Measurements from ENCODE around the gene MPEG1. TPM values are rescaled to one million over a fixed set of nuclear protein-coding genes. Genes with fewer than 3 reads are reported as not detected.

MPEG1 gene
- total and polyA plus RNA-seq, 2 of the 13 experiments (the other 11 are each of a cell fraction or from before 2014, with no cell fraction given): not detected

DNA sequence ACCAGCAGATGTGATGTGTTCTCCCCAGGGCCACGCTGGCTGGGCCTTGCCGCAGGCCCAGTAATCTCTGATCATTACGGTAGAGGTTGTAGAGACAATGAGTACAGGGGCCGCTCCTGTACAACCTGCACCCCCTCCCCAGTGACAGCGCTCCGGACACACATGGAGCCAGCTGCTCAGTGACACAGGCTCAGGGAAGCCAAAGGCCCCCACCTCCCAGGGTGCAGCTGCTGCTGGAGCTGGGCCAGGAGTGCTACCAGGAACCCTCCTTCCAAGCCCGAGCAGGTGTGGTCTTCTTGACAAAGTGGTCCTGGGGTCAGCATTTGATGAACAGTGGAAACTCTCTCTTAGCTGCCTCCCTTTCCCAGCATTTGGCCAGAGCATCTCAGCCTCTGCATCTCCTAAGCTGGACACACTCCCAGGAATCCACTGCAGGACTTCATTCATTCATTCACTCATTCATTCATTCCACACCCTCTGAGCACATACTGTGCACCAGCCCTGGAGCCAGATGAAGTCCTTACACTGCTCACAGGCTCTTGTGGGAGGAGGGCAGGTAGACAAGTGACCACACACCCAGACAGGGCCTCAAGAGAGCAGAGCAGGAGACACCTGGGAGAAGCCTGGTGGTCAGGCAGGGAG lies 49.6 kb upstream of the MPEG1 start:
- CTCF ChIA-PET (ENCODE audit: low intra/inter-chr PET ratio, low total read pairs): no interaction called here
- in situ Hi-C loops (cut with HindIII; ENCODE audit: extremely low pct_ligation_motif_present, low pct_unique_long_range_greater_than_20kb) (no loop called here), intact Hi-C loops (cut with micrococcal nuclease; ENCODE audit: unreplicated experiment) (no loop called here)
- POLR2A ChIA-PET: no interaction called here
- Histone ChIP-seq H3K27me3 (ENCODE audit: control insufficient read depth in 1 of 2, insufficient read depth in 2 of 2, low read length in 2 of 2) (no peaks in the 10 kb centered on the region; a peak in 2 of 5 replicates), H3K9me3 (ENCODE audit: low read length) (no peaks in the 10 kb centered on the region), H4K20me1 (ENCODE audit: insufficient read depth, low read length) (no peaks in the 10 kb centered on the region), H3K4me1 (ENCODE audit: insufficient read depth, low read length) (no peaks in the 10 kb centered on the region), H3K4me3 (replicated peaks in 1 of 3; ENCODE audit: insufficient read depth in 1 of 3, low read depth in 2 of 3, low read length in 3 of 3) (no peak overlapping the region), H3K27ac (ENCODE audit: extremely low read length, insufficient read depth, low read length) (no peak overlapping the region), H3K9ac (ENCODE audit: insufficient read depth, low read depth, low read length) (no peak overlapping the region), H2AFZ (ENCODE audit: low read length) (no peak overlapping the region), H3K4me2 (ENCODE audit: low read depth, low read length) (no peak overlapping the region), H3K79me2 (ENCODE audit: insufficient read depth, low read length) (no peaks in the 10 kb centered on the region), H3K36me3 (replicated peaks in 1 of 2; ENCODE audit: control insufficient read depth in 1 of 2, insufficient read depth in 2 of 2, low read length in 2 of 2) (no peaks in the 10 kb centered on the region)
- BruUV-seq (replicated peaks): no TSS peak
- no peak for DNase-seq (ENCODE audit: low spot score)
- ATAC-seq: no peak
- FAIRE-seq: no peak
- TF ChIP-seq TCF12 (IDR thresholded peaks at IDR 0.05) (no peak), TCF12 (CRISPR knock-in tag; IDR thresholded peaks at IDR 0.05) (no peak), ZNF7 (CRISPR knock-in tag; IDR thresholded peaks at IDR 0.05) (no peak), SMARCC2 (IDR thresholded peaks at IDR 0.05) (no peak), ZFX (CRISPR knock-in tag; IDR thresholded peaks at IDR 0.05; ENCODE audit: low read depth) (no peak), ZNF782 (CRISPR knock-in tag; IDR thresholded peaks at IDR 0.05; ENCODE audit: borderline replicate concordance) (no peak), GABPA (IDR thresholded peaks at IDR 0.05; ENCODE audit: low read depth, low read length) (no peak), GABPA (CRISPR knock-in tag; IDR thresholded peaks at IDR 0.05; ENCODE audit: low read depth) (no peak), ZNF253 (CRISPR knock-in tag; IDR thresholded peaks at IDR 0.05; ENCODE audit: borderline replicate concordance) (no peak), DR1 (CRISPR knock-in tag; IDR thresholded peaks at IDR 0.05) (no peak), PPARG (CRISPR knock-in tag; conservative IDR thresholded peaks at IDR 0.05) (no peak), ZNF451 (CRISPR knock-in tag; IDR thresholded peaks at IDR 0.05) (no peak), MED1 (CRISPR knock-in tag; IDR thresholded peaks at IDR 0.05) (no peak), CBX2 (IDR thresholded peaks at IDR 0.05; ENCODE audit: low read depth, low read length) (no peak), CBX2 (CRISPR knock-in tag; IDR thresholded peaks at IDR 0.05; ENCODE audit: low read depth) (no peak), ZNF780A (CRISPR knock-in tag; IDR thresholded peaks at IDR 0.05) (no peak), SRF (IDR thresholded peaks at IDR 0.05; ENCODE audit: low read depth, low read length) (no peak), JUNB (CRISPR knock-in tag; IDR thresholded peaks at IDR 0.05; ENCODE audit: borderline replicate concordance) (no peak)
- 60% methylated on average over 1 of the region's 7 CpGs for WGBS (ENCODE audit: low lambda C conversion rate)

All from HepG2 (cell line).